Glutamatergic neuron (in vitro differentiated cells): ENCODE results near the gene PCDHGA8. TPM values are rescaled to one million over a fixed set of nuclear protein-coding genes. Genes with fewer than 3 reads are reported as not detected.
A peak's percentile ranks its signal among the peaks of the same experiment; 100 is the strongest.
"Not testable (repeated sequence)": the region's sequence is repeated elsewhere in the genome, so short reads cannot be mapped to it uniquely, and the experiment has no call there.

ENCODE experiments used
- DNase-seq: peaks from one replicate; pipeline ENCODE4 v3.0.0; 2022
- H3K27ac Mint-ChIP-seq: one replicate; pipeline ENCODE4 v1.8.0; 2020; ENCODE audit warnings: mild to moderate bottlenecking, mixed read lengths, inconsistent platforms; ENCODE audit not compliant: unreplicated experiment
- H3K27me3 Mint-ChIP-seq: one replicate; pipeline ENCODE4 v1.8.0; 2020; ENCODE audit warnings: mild to moderate bottlenecking, moderate library complexity, mixed read lengths, inconsistent platforms; ENCODE audit not compliant: unreplicated experiment
- H3K36me3 Mint-ChIP-seq: one replicate; pipeline ENCODE4 v1.8.0; 2020; ENCODE audit warnings: mild to moderate bottlenecking, mixed read lengths, inconsistent platforms; ENCODE audit not compliant: unreplicated experiment
- H3K4me1 Mint-ChIP-seq: one replicate; pipeline ENCODE4 v1.8.0; 2020; ENCODE audit warnings: mild to moderate bottlenecking, low read depth, mixed read lengths, inconsistent platforms; ENCODE audit not compliant: unreplicated experiment
- H3K4me3 Mint-ChIP-seq: one replicate; pipeline ENCODE4 v1.8.0; 2020; ENCODE audit warnings: mild to moderate bottlenecking, mixed read lengths, inconsistent platforms; ENCODE audit not compliant: unreplicated experiment
- H3K9me3 Mint-ChIP-seq: one replicate; pipeline ENCODE4 v1.8.0; 2020; ENCODE audit warnings: mild to moderate bottlenecking, moderate library complexity, mixed read lengths, inconsistent platforms; ENCODE audit not compliant: unreplicated experiment
- CTCF ChIP-seq: fragments of 200-600 bp; sonication (generic); IDR thresholded peaks from one replicate; pipeline ENCODE4 v1.5.0; 2021; ENCODE audit not compliant: partially characterized antibody, unreplicated experiment
- total RNA-seq: library from RNA; stranded (reverse); fragmentation: NEBNext Ultra II Directional; extraction: Animal tissue kit (Norgen Biotek cat#: 25700); gene quantifications from one replicate; pipeline ENCODE4 v1.2.1, GENCODE V29; 2021; ENCODE audit not compliant: unreplicated experiment

PCDHGA8 gene
- total RNA-seq, 1 donor from 2014 or later = 7.2 TPM

- Mint-ChIP-seq H3K4me3 (no peak overlapping the region), H3K27me3 (peaks cover 1% of the 10 kb centered on the region), H3K27ac (no peak overlapping the region), H3K36me3 (peaks cover 67% of the 10 kb centered on the region), H3K4me1 (no peaks in the 10 kb centered on the region), H3K9me3 (peaks cover 19% of the 10 kb centered on the region)
- TF ChIP-seq CTCF = no peak
- DNase-seq = no peak
Observed at GRCh38 chr5:141345327-141345726, 47.1 kb upstream of the PCDHGA8 start.

GRCh38 chr5:141346017-141346416, 46.4 kb upstream of the PCDHGA8 start:
- Mint-ChIP-seq H3K9me3 (peaks cover 19% of the 10 kb centered on the region), H3K36me3 (peaks cover 67% of the 10 kb centered on the region)
- not testable (repeated sequence) for H3K4me3 Mint-ChIP-seq, DNase-seq, H3K4me1 Mint-ChIP-seq, H3K27me3 Mint-ChIP-seq, H3K27ac Mint-ChIP-seq

- H3K4me3 Mint-ChIP-seq = peak within 1 kb of the TSS; percentile 69
- peaks cover 21% of the 10 kb centered on the region for H3K9me3 Mint-ChIP-seq
- H3K27me3 Mint-ChIP-seq = peaks cover 7% of the 10 kb centered on the region
- peak; percentile 39 for DNase-seq
- peaks cover 59% of the 10 kb centered on the region for H3K36me3 Mint-ChIP-seq
- no peaks in the 10 kb centered on the region for H3K4me1 Mint-ChIP-seq
- no peak for TF ChIP-seq CTCF
- H3K27ac Mint-ChIP-seq = no peak within 1 kb of the TSS
Observed at GRCh38 chr5:141349917-141350619, 42.4 kb upstream of the PCDHGA8 start, which contains the start of gene PCDHGB1. PCDHGB1 (plus strand) TSS chr5:141350099; CDS start chr5:141350261, 162 bp downstream.

GRCh38 chr5:141351591-141351990, 40.8 kb upstream of the PCDHGA8 start:
- no peak overlapping the region for H3K4me3 Mint-ChIP-seq
- H3K4me1 Mint-ChIP-seq = no peaks in the 10 kb centered on the region
- peaks cover 10% of the 10 kb centered on the region for H3K27me3 Mint-ChIP-seq
- peaks cover 26% of the 10 kb centered on the region for H3K9me3 Mint-ChIP-seq
- H3K27ac Mint-ChIP-seq = no peak overlapping the region
- no peak for TF ChIP-seq CTCF
- H3K36me3 Mint-ChIP-seq = peaks cover 62% of the 10 kb centered on the region
- DNase-seq = no peak

GRCh38 chr5:141354900-141355469, 37.4 kb upstream of the PCDHGA8 start, which contains the start of gene PCDHGA4:
PCDHGA4 (plus strand) TSS chr5:141355021; CDS start chr5:141355108, 87 bp downstream.
- H3K36me3 Mint-ChIP-seq = peaks cover 50% of the 10 kb centered on the region

More at GRCh38 chr5:141354900-141355469, 37.4 kb upstream of the PCDHGA8 start, which contains the start of gene PCDHGA4:
- H3K9me3 Mint-ChIP-seq = peaks cover 25% of the 10 kb centered on the region
- H3K27me3 Mint-ChIP-seq = peaks cover 12% of the 10 kb centered on the region
- no peak within 1 kb of the TSS for H3K4me3 Mint-ChIP-seq
- no peak within 1 kb of the TSS for H3K27ac Mint-ChIP-seq
- no peak for DNase-seq
- peak; percentile 60 for TF ChIP-seq CTCF
- H3K4me1 Mint-ChIP-seq = no peaks in the 10 kb centered on the region
